GM10847 (cell line): ENCODE measurements around the gene GAL3ST1.

Experiments used
- POLR2A ChIP-seq: IDR thresholded peaks from 2 replicates; pipeline ENCODE4 v1.6.1; 2011; ENCODE audit not compliant: insufficient read length; ENCODE audit errors: extremely low read depth

The GAL3ST1 gene

GRCh38 chr22:30557243-30557642 is 17.2 kb downstream of the GAL3ST1 start:
- no peak for TF ChIP-seq POLR2A

DNA sequence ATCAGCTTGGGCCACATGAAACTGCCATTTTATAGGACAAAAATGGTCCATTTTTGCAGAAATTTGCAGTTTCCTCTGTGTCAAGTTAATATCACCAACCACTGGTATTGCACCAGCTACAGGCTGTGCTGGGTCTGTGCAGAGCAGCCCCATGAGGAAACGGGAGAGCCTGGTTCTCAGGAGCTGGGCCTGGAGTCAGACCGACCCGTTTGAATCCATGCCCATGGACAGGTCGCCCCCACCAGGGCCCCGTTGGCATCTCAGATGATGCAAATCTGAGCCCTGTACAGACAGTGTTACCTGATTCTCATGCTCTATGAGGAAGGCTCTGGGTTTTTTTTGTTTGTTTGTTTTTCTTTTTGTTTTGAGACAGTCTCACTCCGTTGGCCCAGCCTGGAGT is 18.1 kb downstream of the GAL3ST1 start:
- no peak for TF ChIP-seq POLR2A

DNA sequence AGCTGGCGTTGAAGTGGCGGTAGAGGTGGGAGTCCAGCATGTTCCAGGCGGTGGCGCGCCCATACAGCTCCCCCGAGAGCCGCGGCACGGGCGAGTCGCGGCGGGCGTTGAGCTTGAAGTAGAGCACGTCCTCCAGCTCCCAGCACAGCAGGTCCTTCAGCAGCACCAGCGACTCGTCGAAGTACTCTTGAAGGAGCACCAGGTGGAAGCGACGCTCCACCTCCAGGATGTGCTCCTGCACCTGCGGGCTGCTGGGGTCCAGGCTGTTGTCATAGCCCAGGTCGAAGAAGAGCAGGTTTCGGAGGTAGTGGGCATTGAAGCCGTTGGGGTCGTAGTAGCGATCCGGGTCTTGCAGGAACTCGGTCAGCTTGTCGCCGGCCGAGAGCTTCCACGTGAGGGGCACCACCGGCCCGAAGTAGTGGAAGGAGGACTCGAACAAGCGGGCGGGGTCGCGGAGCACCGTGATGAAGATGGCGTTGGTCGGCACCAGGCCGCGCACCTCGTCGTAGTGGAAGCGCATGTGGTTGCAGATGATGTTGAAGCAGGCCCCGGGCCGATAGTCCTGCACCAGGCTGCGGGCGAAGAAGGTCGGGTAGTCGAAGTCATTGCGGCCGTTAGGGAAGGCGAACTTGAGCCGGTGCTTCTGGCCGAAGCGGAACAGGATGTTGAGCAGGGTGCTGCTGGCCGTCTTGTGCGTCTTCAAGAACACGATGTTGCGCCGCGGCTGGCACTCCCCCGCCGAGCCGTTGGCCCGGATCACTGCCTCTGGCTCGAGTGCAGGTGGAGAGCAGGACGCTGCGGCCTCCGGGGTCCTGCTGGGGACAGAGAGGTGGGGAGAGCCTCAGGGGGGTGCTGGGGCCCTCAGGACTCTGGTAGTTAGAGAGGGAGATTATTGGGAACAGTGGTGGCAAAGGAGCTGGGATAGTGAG is 18.9 kb downstream of the GAL3ST1 start:
- no peak for TF ChIP-seq POLR2A

DNA sequence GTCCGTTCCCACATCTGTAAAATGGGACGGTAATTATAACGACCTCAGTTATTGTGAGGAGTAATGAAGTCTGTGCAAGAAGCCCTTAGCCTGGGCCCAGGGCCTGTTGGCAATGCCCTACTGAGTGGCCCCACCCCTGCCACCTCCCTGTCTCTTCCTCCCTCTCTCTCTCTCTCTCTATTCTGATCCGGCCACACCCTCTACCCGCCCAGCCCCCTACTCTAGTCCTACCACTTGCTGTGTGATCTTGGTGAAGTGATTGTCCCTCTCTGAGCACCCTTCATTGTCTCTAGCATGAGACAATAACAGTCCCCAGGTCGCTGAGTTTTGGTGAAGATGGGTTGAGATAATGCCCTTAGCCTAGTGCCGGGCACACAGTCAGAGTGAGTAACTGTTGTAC is 20.5 kb downstream of the GAL3ST1 start:
- TF ChIP-seq POLR2A: no peak

DNA sequence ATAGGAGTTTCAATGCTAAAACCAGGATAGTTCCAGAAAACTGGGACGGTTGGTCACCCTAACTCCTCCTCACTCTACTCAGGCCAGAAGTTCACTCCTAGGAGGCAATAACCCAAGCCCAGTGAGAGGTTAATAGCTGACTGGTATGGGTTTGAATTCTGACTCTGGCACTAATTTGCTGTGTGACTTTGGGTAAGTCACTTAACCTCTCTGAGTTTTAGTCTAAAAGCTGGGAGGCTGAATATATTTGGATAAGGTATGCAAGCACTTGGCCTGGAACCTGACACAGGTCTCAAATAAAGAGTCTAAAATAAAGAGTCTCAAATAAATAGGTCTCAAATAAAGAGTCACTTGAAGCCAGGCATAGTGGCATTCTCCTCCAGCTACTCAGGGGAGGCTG is 21.7 kb downstream of the GAL3ST1 start:
- TF ChIP-seq POLR2A: no peak

DNA sequence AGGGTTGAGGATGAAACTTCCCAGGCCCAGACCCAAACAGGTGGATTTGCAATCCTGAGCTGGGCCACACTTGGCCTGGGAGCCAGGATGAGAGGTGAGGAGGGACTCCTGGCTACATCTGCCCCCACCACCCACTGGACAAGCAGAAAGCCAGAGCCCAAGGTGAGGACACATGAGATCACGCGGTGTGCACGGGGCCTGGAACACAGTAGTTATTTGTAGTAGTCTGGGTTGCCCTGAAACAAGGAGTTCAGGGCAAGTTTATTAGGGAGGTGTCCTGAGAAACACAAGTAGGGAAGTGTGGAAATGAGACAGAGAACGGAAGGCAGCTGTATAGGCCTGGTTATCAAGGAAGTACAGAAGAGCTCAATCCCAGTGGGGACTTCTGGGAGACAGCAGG is 27.3 kb downstream of the GAL3ST1 start:
- TF ChIP-seq POLR2A: no peak

- no peak for TF ChIP-seq POLR2A
Observed at GRCh38 chr22:30546616-30547015, 27.8 kb downstream of the GAL3ST1 start, which contains the start of gene SEC14L6. Gene SEC14L6 (minus strand): TSS chr22:30546741. CDS start chr22:30546682, 59 bp downstream.

DNA sequence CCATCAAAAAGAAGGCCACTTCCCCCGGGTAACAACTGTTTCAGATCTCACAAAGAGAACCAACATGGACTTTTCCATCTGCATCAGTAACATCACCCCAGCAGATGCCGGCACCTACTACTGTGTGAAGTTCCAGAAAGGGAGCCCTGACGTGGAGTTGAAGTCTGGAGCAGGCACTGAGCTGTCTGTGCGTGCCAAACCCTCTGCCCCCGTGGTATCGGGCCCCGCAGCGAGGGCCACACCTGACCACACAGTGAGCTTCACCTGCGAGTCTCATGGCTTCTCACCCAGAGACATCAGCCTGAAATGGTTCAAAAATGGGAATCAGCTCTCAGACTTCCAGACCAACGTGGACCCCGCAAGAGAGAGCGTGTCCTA is 31.7 kb downstream of the GAL3ST1 start:
- TF ChIP-seq POLR2A: no peak

- no peak for TF ChIP-seq POLR2A
Observed at GRCh38 chr22:30541961-30542810, 32.3 kb downstream of the GAL3ST1 start.

DNA sequence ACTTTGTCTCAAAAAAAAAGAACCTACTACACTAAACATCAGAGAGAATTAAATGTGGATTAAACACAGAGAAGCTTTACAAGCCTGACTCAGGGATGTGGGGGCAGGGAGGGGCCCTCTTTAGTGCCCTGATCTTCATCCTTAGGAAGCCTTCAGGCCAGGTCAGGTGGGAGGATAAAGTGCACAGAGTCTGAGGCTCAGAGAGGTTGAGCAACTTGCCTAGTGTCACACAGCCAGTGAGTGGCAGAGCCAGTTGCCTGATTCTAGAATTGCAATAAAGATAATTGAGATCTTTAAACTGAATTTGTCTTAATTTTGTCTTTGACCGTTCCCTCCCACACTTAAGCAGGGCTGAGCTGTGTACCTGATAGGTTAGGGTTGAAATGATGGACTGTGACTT is 35.1 kb downstream of the GAL3ST1 start:
- TF ChIP-seq POLR2A: no peak

- TF ChIP-seq POLR2A: no peak
Observed at GRCh38 chr22:30538280-30538679, 36.2 kb downstream of the GAL3ST1 start.

- TF ChIP-seq POLR2A: no peak
Observed at GRCh38 chr22:30537083-30537731, 37.3 kb downstream of the GAL3ST1 start.

DNA sequence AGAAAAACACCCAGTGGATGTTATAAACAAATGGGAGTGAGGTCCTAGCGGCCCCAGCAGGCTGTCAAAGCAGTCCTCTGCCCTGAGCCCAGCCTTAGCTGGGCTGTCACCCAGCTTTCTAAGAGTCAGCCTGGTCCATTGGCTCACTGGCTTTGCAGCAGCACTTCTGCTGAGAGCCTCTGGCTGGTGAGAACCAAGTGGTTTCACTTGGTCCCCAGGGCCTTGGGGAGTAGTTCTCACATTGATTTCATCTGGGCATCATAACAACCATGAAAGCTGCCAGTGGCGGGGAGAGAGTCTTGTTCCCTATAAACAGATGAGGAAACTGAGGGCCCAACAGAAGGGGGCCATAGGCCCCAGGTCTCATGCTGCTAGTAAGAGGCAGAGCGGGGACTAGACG is 39.3 kb downstream of the GAL3ST1 start:
- TF ChIP-seq POLR2A: no peak

GRCh38 chr22:30531651-30532608 is 42.5 kb downstream of the GAL3ST1 start:
- TF ChIP-seq POLR2A: no peak
